Mesothelial cell of epicardium (in vitro differentiated cells): Measurements from ENCODE around the gene LOXL1. TPM values are rescaled to one million over a fixed set of nuclear protein-coding genes. Genes with fewer than 3 reads are reported as not detected.

Source experiments
- DNase-seq, 2 experiments: peaks; one replicate each; pipeline ENCODE4 v3.0.0; 2021; ENCODE audit warnings: low spot score in 2 of 2; ENCODE audit not compliant: unreplicated experiment in 2 of 2
- H3K27ac Mint-ChIP-seq: 2 replicates; pipeline ENCODE4 v1.8.0; 2021; ENCODE audit warnings: mixed read lengths
- H3K27me3 Mint-ChIP-seq: 2 replicates; pipeline ENCODE4 v1.8.0; 2021; ENCODE audit warnings: low read depth, mixed read lengths
- H3K36me3 Mint-ChIP-seq: 2 replicates; pipeline ENCODE4 v1.8.0; 2021; ENCODE audit warnings: mixed read lengths
- H3K4me1 Mint-ChIP-seq: 2 replicates; pipeline ENCODE4 v1.8.0; 2021; ENCODE audit warnings: mixed read lengths
- H3K4me3 Mint-ChIP-seq: 2 replicates; pipeline ENCODE4 v1.8.0; 2021; ENCODE audit warnings: mild to moderate bottlenecking, moderate library complexity, mixed read lengths
- H3K9me3 Mint-ChIP-seq: 2 replicates; pipeline ENCODE4 v1.8.0; 2021; ENCODE audit warnings: mixed read lengths
- total RNA-seq: library from RNA; stranded (reverse); gene quantifications from 3 replicates; pipeline ENCODE4 v1.2.1, GENCODE V29; 2021
- TF ChIP-seq, protein P1 (sequence below): fragments of 200-600 bp; sonication (generic); IDR thresholded peaks from one replicate; pipeline ENCODE4 v1.5.0; 2021; ENCODE audit warnings: antibody characterized with exemption; ENCODE audit not compliant: unreplicated experiment

LOXL1 gene
- total RNA-seq, 1 donor from 2014 or later: 62.9 TPM

DNA sequence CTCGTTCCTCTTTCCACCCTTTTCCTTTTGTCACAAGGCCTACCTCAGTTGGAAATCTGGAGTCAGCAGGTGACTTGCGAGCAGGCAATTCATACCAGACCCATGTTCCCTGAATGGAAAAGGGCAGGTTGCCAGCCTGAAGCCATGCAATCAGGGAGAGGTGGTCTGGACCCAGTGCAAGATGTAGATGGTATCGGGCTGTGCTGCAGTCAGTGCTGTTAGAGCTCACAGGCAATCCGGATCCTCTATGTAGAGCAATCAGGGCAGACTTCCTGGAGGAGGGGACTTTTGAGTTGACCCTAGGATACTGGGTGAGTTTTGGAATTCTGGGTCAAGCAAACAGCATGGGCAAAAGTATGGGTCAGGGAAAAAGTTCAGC, 18.9 kb downstream of the LOXL1 start:
- Mint-ChIP-seq H3K4me1 (peaks cover 49% of the 10 kb centered on the region), H3K36me3 (peaks cover 12% of the 10 kb centered on the region), H3K27me3 (no peaks in the 10 kb centered on the region), H3K27ac (peak overlapping the region; percentile 15), H3K4me3 (no peak overlapping the region), H3K9me3 (no peaks in the 10 kb centered on the region)
- no peak for DNase-seq
- TF ChIP-seq, protein P1, sequence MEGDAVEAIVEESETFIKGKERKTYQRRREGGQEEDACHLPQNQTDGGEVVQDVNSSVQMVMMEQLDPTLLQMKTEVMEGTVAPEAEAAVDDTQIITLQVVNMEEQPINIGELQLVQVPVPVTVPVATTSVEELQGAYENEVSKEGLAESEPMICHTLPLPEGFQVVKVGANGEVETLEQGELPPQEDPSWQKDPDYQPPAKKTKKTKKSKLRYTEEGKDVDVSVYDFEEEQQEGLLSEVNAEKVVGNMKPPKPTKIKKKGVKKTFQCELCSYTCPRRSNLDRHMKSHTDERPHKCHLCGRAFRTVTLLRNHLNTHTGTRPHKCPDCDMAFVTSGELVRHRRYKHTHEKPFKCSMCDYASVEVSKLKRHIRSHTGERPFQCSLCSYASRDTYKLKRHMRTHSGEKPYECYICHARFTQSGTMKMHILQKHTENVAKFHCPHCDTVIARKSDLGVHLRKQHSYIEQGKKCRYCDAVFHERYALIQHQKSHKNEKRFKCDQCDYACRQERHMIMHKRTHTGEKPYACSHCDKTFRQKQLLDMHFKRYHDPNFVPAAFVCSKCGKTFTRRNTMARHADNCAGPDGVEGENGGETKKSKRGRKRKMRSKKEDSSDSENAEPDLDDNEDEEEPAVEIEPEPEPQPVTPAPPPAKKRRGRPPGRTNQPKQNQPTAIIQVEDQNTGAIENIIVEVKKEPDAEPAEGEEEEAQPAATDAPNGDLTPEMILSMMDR: no peak

- Mint-ChIP-seq H3K9me3 (no peaks in the 10 kb centered on the region), H3K4me3 (no peak overlapping the region), H3K27ac (peak overlapping the region; percentile 21), H3K36me3 (peaks cover 12% of the 10 kb centered on the region), H3K4me1 (peaks cover 40% of the 10 kb centered on the region), H3K27me3 (no peaks in the 10 kb centered on the region)
- DNase-seq: no peak
- TF ChIP-seq, protein P1: no peak
These were observed 19.9 kb downstream of the LOXL1 start for GRCh38 chr15:73946046-73946721.

DNA sequence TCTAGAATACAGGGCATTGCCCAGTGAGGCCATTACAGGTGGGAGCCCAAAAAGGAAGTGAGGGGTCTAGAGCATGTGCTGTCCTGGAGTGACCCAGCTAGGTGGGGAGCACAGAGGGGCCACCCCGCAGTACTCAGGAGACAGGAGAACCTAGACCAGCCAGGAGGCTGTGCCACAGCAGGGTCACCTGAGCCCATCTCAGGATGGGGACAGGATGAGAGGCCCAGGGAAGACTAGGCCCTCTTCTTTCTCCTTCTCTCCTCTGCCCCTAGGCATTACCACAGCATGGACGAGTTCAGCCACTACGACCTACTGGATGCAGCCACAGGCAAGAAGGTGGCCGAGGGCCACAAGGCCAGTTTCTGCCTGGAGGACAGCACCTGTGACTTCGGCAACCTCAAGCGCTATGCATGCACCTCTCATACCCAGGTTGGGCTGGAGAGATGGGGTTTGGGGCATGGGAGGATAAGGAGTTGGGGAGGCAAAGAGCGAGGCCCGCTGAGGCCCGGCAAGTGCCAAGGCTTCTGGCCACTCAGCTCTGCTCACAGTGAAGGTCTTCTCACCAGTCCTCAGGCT, 20.6 kb downstream of the LOXL1 start:
- Mint-ChIP-seq H3K36me3 (peaks cover 12% of the 10 kb centered on the region), H3K4me3 (no peak overlapping the region), H3K4me1 (peaks cover 37% of the 10 kb centered on the region), H3K27me3 (no peaks in the 10 kb centered on the region), H3K9me3 (no peaks in the 10 kb centered on the region), H3K27ac (no peak overlapping the region)
- no peak for DNase-seq
- TF ChIP-seq, protein P1: no peak

DNA sequence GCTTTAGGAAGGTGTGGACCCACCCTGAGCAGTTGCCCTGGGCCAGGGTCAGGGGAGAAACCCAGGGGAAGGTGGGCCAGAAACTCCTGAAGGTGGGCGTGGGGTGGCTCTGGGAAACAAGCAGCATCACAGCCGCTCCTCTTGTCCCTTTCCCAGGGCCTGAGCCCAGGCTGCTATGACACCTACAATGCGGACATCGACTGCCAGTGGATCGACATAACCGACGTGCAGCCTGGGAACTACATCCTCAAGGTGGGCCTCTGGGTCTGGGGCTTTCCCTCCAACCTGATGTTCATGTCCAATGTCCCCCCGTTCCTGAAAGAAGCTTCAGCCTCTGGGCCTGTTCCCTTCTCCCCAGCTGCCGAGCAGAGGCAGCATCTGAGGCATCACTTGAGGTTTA, 21.4 kb downstream of the LOXL1 start:
- Mint-ChIP-seq H3K27me3 (no peaks in the 10 kb centered on the region), H3K9me3 (no peaks in the 10 kb centered on the region), H3K27ac (no peak overlapping the region), H3K4me1 (peaks cover 37% of the 10 kb centered on the region), H3K4me3 (no peak overlapping the region), H3K36me3 (peaks cover 12% of the 10 kb centered on the region)
- TF ChIP-seq, protein P1: no peak
- no peak for DNase-seq

DNA sequence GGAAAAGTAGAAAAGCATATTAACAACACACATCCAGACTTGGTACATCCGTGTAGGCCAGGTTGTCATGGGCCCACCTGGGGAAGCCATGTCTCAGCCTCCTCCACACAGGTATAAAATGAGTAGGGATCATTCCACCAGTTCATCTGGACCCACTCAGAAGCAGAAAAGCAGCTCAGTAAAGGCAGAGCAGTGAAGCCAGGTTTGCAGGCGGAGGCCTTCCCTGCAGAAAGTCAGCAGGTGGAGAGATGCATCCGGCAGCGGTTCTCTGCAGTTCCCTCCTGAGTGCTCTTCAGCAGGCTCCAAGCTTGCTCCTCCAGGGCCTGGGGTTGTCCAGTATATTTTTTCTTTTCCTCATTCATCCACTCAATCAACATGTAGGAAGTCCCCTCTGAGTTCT, 22.1 kb downstream of the LOXL1 start:
- TF ChIP-seq, protein P1: no peak
- H3K9me3 Mint-ChIP-seq: no peaks in the 10 kb centered on the region
- no peak for DNase-seq
- H3K27ac Mint-ChIP-seq: no peak overlapping the region
- H3K4me3 Mint-ChIP-seq: no peak overlapping the region
- peaks cover 12% of the 10 kb centered on the region for H3K36me3 Mint-ChIP-seq
- H3K27me3 Mint-ChIP-seq: no peaks in the 10 kb centered on the region
- peaks cover 32% of the 10 kb centered on the region for H3K4me1 Mint-ChIP-seq
